ENCODE data around the gene RERE. TPM values are rescaled to one million over a fixed set of nuclear protein-coding genes. Genes with fewer than 3 reads are reported as not detected.

The RERE gene
- total RNA-seq, 1 experiment from 2014 or later, result 40.6 TPM

- ChIA-PET CTCF (no interaction called here), RAD21 (ENCODE audit: low non-redundant PET in 1 of 2, low total read pairs in 2 of 2, uncharacterized antibody in 2 of 2, unreplicated experiment in 2 of 2) (no interaction called here), POLR2A (no interaction called here)
- Histone ChIP-seq H3K4me3 (replicated peaks in 1 of 2; ENCODE audit: low read depth in 1 of 2, low read length in 2 of 2) (no peak overlapping the region), H3K36me3 (ENCODE audit: control insufficient read depth in 1 of 2, insufficient read depth in 2 of 2, low read length in 2 of 2) (no peaks in the 10 kb centered on the region), H3K4me2 (ENCODE audit: low read length) (no peak overlapping the region), H4K20me1 (ENCODE audit: insufficient read depth) (0 out of 2 replicates have a peak, but pooled peaks cover 4% of the 10 kb centered on the region), H3K27me3 (ENCODE audit: insufficient read depth, low read length) (no peaks in the 10 kb centered on the region), H3K9me2 (ENCODE audit: insufficient read depth) (no peaks in the 10 kb centered on the region), H3K9ac (ENCODE audit: low read length) (no peak overlapping the region), H3K4me1 (ENCODE audit: control insufficient read depth in 1 of 2, insufficient read depth in 2 of 2, low read length in 2 of 2) (peaks cover 0 to 3% of the 10 kb centered on the region in 2 experiments; a peak in 1 of 4 replicates), H3K9me3 (ENCODE audit: control insufficient read depth in 1 of 2, insufficient read depth in 1 of 2, low read depth in 1 of 2, low read length in 2 of 2) (no peaks in the 10 kb centered on the region), H3K79me2 (ENCODE audit: insufficient read depth, low read length) (no peaks in the 10 kb centered on the region; the same call in 1 of the 2 replicates), H2AFZ (ENCODE audit: low read depth, low read length, poor library complexity, severe bottlenecking) (no peak overlapping the region), H3K27ac (ENCODE audit: low read depth, low read length) (no peak overlapping the region)
- no peak for ATAC-seq
- TF ChIP-seq CEBPB (IDR thresholded peaks at IDR 0.05; ENCODE audit: low read depth) (no peak), FOSL1 (IDR thresholded peaks at IDR 0.05; ENCODE audit: low read depth) (no peak)
- intact Hi-C loops (cut with micrococcal nuclease), result no loop called here
- no TSS peak for BruUV-seq (replicated peaks)
- no peak for DNase-seq (ENCODE audit: low read depth, low spot score)
These were observed 52.2 kb downstream of the RERE start for GRCh38 chr1:8765198-8765597.

- H3K4me2 ChIP-seq (ENCODE audit: low read length), result no peak overlapping the region
- intact Hi-C loops (cut with micrococcal nuclease), result no loop called here
- H3K9me2 ChIP-seq (ENCODE audit: insufficient read depth), result no peaks in the 10 kb centered on the region
- DNase-seq (ENCODE audit: low read depth, low spot score) (no peak), ATAC-seq (no peak)
- no peaks in the 10 kb centered on the region for H3K9me3 ChIP-seq (ENCODE audit: control insufficient read depth in 1 of 2, insufficient read depth in 1 of 2, low read depth in 1 of 2, low read length in 2 of 2)
- H3K4me3 ChIP-seq (replicated peaks in 1 of 2; ENCODE audit: low read depth in 1 of 2, low read length in 2 of 2), result no peak overlapping the region
- H3K4me1 ChIP-seq (ENCODE audit: control insufficient read depth in 1 of 2, insufficient read depth in 2 of 2, low read length in 2 of 2), result peaks cover 0 to 3% of the 10 kb centered on the region in 2 experiments; a peak in 1 of 4 replicates
- no peaks in the 10 kb centered on the region for H3K79me2 ChIP-seq (ENCODE audit: insufficient read depth, low read length)
- CTCF ChIA-PET, result no interaction called here
- H3K36me3 ChIP-seq (ENCODE audit: control insufficient read depth in 1 of 2, insufficient read depth in 2 of 2, low read length in 2 of 2), result no peaks in the 10 kb centered on the region
- no peak overlapping the region for H2AFZ ChIP-seq (ENCODE audit: low read depth, low read length, poor library complexity, severe bottlenecking)
- POLR2A ChIA-PET, result no interaction called here
- no peak overlapping the region for H3K27ac ChIP-seq (ENCODE audit: low read depth, low read length)
- H4K20me1 ChIP-seq (ENCODE audit: insufficient read depth), result 0 out of 2 replicates have a peak, but pooled peaks cover 4% of the 10 kb centered on the region
- RAD21 ChIA-PET (ENCODE audit: low non-redundant PET in 1 of 2, low total read pairs in 2 of 2, uncharacterized antibody in 2 of 2, unreplicated experiment in 2 of 2), result no interaction called here
- no TSS peak for BruUV-seq (replicated peaks)
- H3K9ac ChIP-seq (ENCODE audit: low read length), result no peak overlapping the region
- H3K27me3 ChIP-seq (ENCODE audit: insufficient read depth, low read length), result no peaks in the 10 kb centered on the region
- TF ChIP-seq EZH2 (IDR thresholded peaks at IDR 0.05) (no peak), POLR2AphosphoS5 (IDR thresholded peaks at IDR 0.05; ENCODE audit: low read depth, low read length) (no peak), MAX (IDR thresholded peaks at IDR 0.05) (no peak), EZH2phosphoT487 (IDR thresholded peaks at IDR 0.05; ENCODE audit: borderline replicate concordance) (no peak), JUND (IDR thresholded peaks at IDR 0.05) (no peak), CEBPB (IDR thresholded peaks at IDR 0.05; ENCODE audit: low read depth) (no peak), CBX3 (IDR thresholded peaks at IDR 0.05; ENCODE audit: low read depth) (no peak), SIN3A (IDR thresholded peaks at IDR 0.05; ENCODE audit: low read depth) (no peak), ZFX (IDR thresholded peaks at IDR 0.05) (no peak), EGR1 (IDR thresholded peaks at IDR 0.05; ENCODE audit: low read depth) (no peak), REST (IDR thresholded peaks at IDR 0.05; ENCODE audit: low read depth) (no peak), POLR2A (IDR thresholded peaks at IDR 0.05; ENCODE audit: borderline replicate concordance, extremely low read depth, insufficient read depth, insufficient read length) (no peak), RAD21 (IDR thresholded peaks at IDR 0.05; ENCODE audit: low read depth) (no peak), SP1 (IDR thresholded peaks at IDR 0.05; ENCODE audit: low read depth) (no peak), YY1 (IDR thresholded peaks at IDR 0.05; ENCODE audit: extremely low read depth, insufficient replicate concordance, low read depth, low read length) (no peak), ZBTB33 (IDR thresholded peaks at IDR 0.05; ENCODE audit: extremely low read depth, insufficient replicate concordance, low read length) (no peak)
These were observed 53.0 kb downstream of the RERE start for GRCh38 chr1:8764293-8764937.
